ENCODE measurements around the gene RPGR.

- TF ChIP-seq EZH2 (IDR thresholded peaks at IDR 0.05; ENCODE audit: low read length, unreplicated experiment): no peak
- TF ChIP-seq, protein P1, sequence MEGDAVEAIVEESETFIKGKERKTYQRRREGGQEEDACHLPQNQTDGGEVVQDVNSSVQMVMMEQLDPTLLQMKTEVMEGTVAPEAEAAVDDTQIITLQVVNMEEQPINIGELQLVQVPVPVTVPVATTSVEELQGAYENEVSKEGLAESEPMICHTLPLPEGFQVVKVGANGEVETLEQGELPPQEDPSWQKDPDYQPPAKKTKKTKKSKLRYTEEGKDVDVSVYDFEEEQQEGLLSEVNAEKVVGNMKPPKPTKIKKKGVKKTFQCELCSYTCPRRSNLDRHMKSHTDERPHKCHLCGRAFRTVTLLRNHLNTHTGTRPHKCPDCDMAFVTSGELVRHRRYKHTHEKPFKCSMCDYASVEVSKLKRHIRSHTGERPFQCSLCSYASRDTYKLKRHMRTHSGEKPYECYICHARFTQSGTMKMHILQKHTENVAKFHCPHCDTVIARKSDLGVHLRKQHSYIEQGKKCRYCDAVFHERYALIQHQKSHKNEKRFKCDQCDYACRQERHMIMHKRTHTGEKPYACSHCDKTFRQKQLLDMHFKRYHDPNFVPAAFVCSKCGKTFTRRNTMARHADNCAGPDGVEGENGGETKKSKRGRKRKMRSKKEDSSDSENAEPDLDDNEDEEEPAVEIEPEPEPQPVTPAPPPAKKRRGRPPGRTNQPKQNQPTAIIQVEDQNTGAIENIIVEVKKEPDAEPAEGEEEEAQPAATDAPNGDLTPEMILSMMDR (conservative IDR thresholded peaks at IDR 0.05; ENCODE audit: low read depth, low read length): no peak
- TF ChIP-seq EZH2phosphoT487 (IDR thresholded peaks at IDR 0.05; ENCODE audit: borderline replicate concordance, low read length): no peak
Observed at GRCh38 chrX:38225093-38225492, 102.2 kb downstream of the RPGR start.
